PC-9 (cell line): ENCODE results near the gene RELA. TPM values are rescaled to one million over a fixed set of nuclear protein-coding genes. Genes with fewer than 3 reads are reported as not detected.
"Not testable (repeated sequence)": the region's sequence is repeated elsewhere in the genome, so short reads cannot be mapped to it uniquely, and the experiment has no call there.

Source experiments
- BruUV-seq: library from RNA; stranded (reverse); fragments of 400-500 nt; replicated peaks from 2 replicates; lab custom pipeline; 2021; lab: Mats Ljungman, UMichigan
- CTCF ChIA-PET: fragments of 300-600 bp; sonication (Branson Sonifier 250); formaldehyde crosslinking; loops from one replicate; lab custom pipeline; 2022; ENCODE audit warnings: antibody characterized with exemption; lab: Charles Lee
- POLR2A ChIA-PET: fragments of 300-600 bp; sonication (Branson Sonifier 250); formaldehyde crosslinking; loops from one replicate; lab custom pipeline; 2022; ENCODE audit warnings: antibody characterized with exemption; ENCODE audit not compliant: unreplicated experiment; lab: Charles Lee
- DNase-seq, 2 experiments: peaks; one replicate each; pipeline versions ENCODE4 v3.0.0 to v3.0.0-alpha.2; 2015 to 2022; ENCODE audit warnings: mixed read lengths in 1 of 2
- H2AFZ ChIP-seq: fragments of 200-600 bp; sonication (generic); 2 replicates; pipeline ENCODE4 v1.8.1; 2017; ENCODE audit warnings: antibody characterized with exemption
- H3F3A ChIP-seq: fragments of 200-600 bp; sonication (generic); 2 replicates; pipeline ENCODE4 v1.8.1; 2017; ENCODE audit warnings: antibody characterized with exemption, mild to moderate bottlenecking, low read depth; ENCODE audit not compliant: insufficient read depth
- H3K27ac ChIP-seq: fragments of 200-600 bp; sonication (generic); 2 replicates; pipeline ENCODE4 v1.6.1; 2016; ENCODE audit warnings: mixed run types
- H3K27me3 ChIP-seq: fragments of 200-600 bp; sonication (generic); 2 replicates; pipeline ENCODE4 v1.6.1; 2016; ENCODE audit warnings: low read depth, mixed run types; ENCODE audit not compliant: insufficient read depth
- H3K36me3 ChIP-seq: fragments of 200-600 bp; sonication (generic); 2 replicates; pipeline ENCODE4 v1.6.1; 2016; ENCODE audit warnings: low read depth, mixed run types
- H3K4me1 ChIP-seq: fragments of 200-600 bp; sonication (generic); replicated peaks from 2 replicates; pipeline ENCODE4 v1.6.1; 2016; ENCODE audit warnings: mixed run types; ENCODE audit not compliant: insufficient read depth
- H3K4me2 ChIP-seq: fragments of 200-600 bp; sonication (generic); 2 replicates; pipeline ENCODE4 v1.6.1; 2017; ENCODE audit warnings: mixed run types
- H3K4me3 ChIP-seq: fragments of 200-600 bp; sonication (generic); 2 replicates; pipeline ENCODE4 v1.6.1; 2016; ENCODE audit warnings: mixed run types
- H3K79me2 ChIP-seq: fragments of 200-600 bp; sonication (generic); 2 replicates; pipeline ENCODE4 v1.6.1; 2017; ENCODE audit warnings: low read depth, mixed run types
- H3K9me2 ChIP-seq: fragments of 200-600 bp; sonication (generic); 2 replicates; pipeline ENCODE4 v1.8.1; 2017; ENCODE audit warnings: mild to moderate bottlenecking; ENCODE audit not compliant: insufficient read depth
- H3K9me3 ChIP-seq: fragments of 200-600 bp; sonication (generic); 2 replicates; pipeline ENCODE4 v1.8.1; 2016; ENCODE audit warnings: low read depth; ENCODE audit not compliant: insufficient read depth
- H4K20me1 ChIP-seq: fragments of 200-600 bp; sonication (generic); 2 replicates; pipeline ENCODE4 v1.8.1; 2017; ENCODE audit not compliant: insufficient read depth
- CTCF ChIP-seq: fragments of 200-600 bp; sonication (generic); conservative IDR thresholded peaks from 2 replicates; pipeline ENCODE4 v1.6.1; 2017; ENCODE audit warnings: mixed run types, antibody characterized with exemption, mild to moderate bottlenecking, moderate library complexity
- EZH2 ChIP-seq: fragments of 200-600 bp; sonication (generic); IDR thresholded peaks from 2 replicates; pipeline ENCODE4 v1.8.0; 2017; ENCODE audit warnings: antibody characterized with exemption, low read depth
- intact Hi-C: fragments of 100-400 bp; cut with micrococcal nuclease; formaldehyde crosslinking; loops from one replicate; pipeline ENCODE4 v1.10.0; 2022; ENCODE audit not compliant: unreplicated experiment
- total RNA-seq: library from RNA; stranded (reverse); gene quantifications from 2 replicates; pipeline ENCODE4 v1.2.3, GENCODE V29; 2021

Gene RELA
- total RNA-seq, 1 experiment from 2014 or later: 86.8 TPM

- H3K27ac ChIP-seq: no peak overlapping the region
- POLR2A ChIA-PET: no interaction called here
- BruUV-seq: no TSS peak
- H3K36me3 ChIP-seq: no peaks in the 10 kb centered on the region
- no peak overlapping the region for H3K4me2 ChIP-seq
- peaks cover 13% of the 10 kb centered on the region for H3F3A ChIP-seq
- CTCF ChIA-PET: no interaction called here
- no peaks in the 10 kb centered on the region for H3K9me3 ChIP-seq
- intact Hi-C loops: no loop called here
- no peak overlapping the region for H3K4me3 ChIP-seq
- DNase-seq: no peak
- H3K9me2 ChIP-seq: no peaks in the 10 kb centered on the region
- H2AFZ ChIP-seq: no peak overlapping the region
- H3K4me1 ChIP-seq: no peaks in the 10 kb centered on the region; the same call in 1 of the 2 replicates
- H3K79me2 ChIP-seq: no peaks in the 10 kb centered on the region
- TF ChIP-seq EZH2 (no peak), CTCF (no peak)
- H4K20me1 ChIP-seq: no peaks in the 10 kb centered on the region
- no peaks in the 10 kb centered on the region for H3K27me3 ChIP-seq
Measured at GRCh38 chr11:65685981-65686380, 23.3 kb upstream of the RELA start.

- H3K9me2 ChIP-seq, H4K20me1 ChIP-seq, intact Hi-C loops, DNase-seq, H3K79me2 ChIP-seq, H3K27me3 ChIP-seq, POLR2A ChIA-PET, H2AFZ ChIP-seq, H3K36me3 ChIP-seq, H3K4me1 ChIP-seq, H3K9me3 ChIP-seq, H3K4me2 ChIP-seq, H3K27ac ChIP-seq, BruUV-seq, H3K4me3 ChIP-seq, CTCF ChIA-PET: not testable (repeated sequence)
- peaks cover 13% of the 10 kb centered on the region for H3F3A ChIP-seq
Measured at GRCh38 chr11:65683480-65683879, 20.8 kb upstream of the RELA start.

GRCh38 chr11:65680192-65680743 lies 17.6 kb upstream of the RELA start:
- Histone ChIP-seq H3K9me2 (no peaks in the 10 kb centered on the region), H3K36me3 (no peaks in the 10 kb centered on the region), H3K27me3 (no peaks in the 10 kb centered on the region), H3K27ac (no peak overlapping the region), H3F3A (peaks cover 13% of the 10 kb centered on the region), H3K79me2 (no peaks in the 10 kb centered on the region), H3K4me3 (no peak overlapping the region), H2AFZ (no peak overlapping the region), H3K4me1 (no peaks in the 10 kb centered on the region; the same call in 1 of the 2 replicates), H4K20me1 (no peaks in the 10 kb centered on the region), H3K9me3 (no peaks in the 10 kb centered on the region), H3K4me2 (no peak overlapping the region)
- ChIA-PET CTCF (interaction anchor here (1.7 kb wide), 1 partner anchor 100 kb away, joined by 4 read pairs; no protein-coding TSS in a partner anchor), POLR2A (interaction anchor here (0.6 kb wide), 1 partner anchor 9 kb away, joined by 6 read pairs; no protein-coding TSS in a partner anchor)
- intact Hi-C loops: no loop called here
- BruUV-seq: no TSS peak
- TF ChIP-seq EZH2 (no peak), CTCF (no peak)
- DNase-seq: no peak

GRCh38 chr11:65672982-65673381 lies 10.3 kb upstream of the RELA start:
- Histone ChIP-seq H3K4me3 (no peak overlapping the region), H4K20me1 (no peaks in the 10 kb centered on the region), H3K4me1 (no peaks in the 10 kb centered on the region), H3K27ac (no peak overlapping the region), H2AFZ (no peak overlapping the region), H3K27me3 (no peaks in the 10 kb centered on the region), H3K4me2 (no peak overlapping the region), H3K9me3 (no peaks in the 10 kb centered on the region), H3F3A (0 out of 2 replicates have a peak, but pooled peaks cover 8% of the 10 kb centered on the region), H3K9me2 (no peaks in the 10 kb centered on the region), H3K36me3 (no peaks in the 10 kb centered on the region), H3K79me2 (no peaks in the 10 kb centered on the region)
- BruUV-seq: no TSS peak
- POLR2A ChIA-PET: no interaction called here
- intact Hi-C loops: no loop called here
- TF ChIP-seq CTCF (no peak), EZH2 (no peak)
- CTCF ChIA-PET: no interaction called here
- DNase-seq: no peak
